ENCODE data around the gene RAVER1.

Gene RAVER1

DNA sequence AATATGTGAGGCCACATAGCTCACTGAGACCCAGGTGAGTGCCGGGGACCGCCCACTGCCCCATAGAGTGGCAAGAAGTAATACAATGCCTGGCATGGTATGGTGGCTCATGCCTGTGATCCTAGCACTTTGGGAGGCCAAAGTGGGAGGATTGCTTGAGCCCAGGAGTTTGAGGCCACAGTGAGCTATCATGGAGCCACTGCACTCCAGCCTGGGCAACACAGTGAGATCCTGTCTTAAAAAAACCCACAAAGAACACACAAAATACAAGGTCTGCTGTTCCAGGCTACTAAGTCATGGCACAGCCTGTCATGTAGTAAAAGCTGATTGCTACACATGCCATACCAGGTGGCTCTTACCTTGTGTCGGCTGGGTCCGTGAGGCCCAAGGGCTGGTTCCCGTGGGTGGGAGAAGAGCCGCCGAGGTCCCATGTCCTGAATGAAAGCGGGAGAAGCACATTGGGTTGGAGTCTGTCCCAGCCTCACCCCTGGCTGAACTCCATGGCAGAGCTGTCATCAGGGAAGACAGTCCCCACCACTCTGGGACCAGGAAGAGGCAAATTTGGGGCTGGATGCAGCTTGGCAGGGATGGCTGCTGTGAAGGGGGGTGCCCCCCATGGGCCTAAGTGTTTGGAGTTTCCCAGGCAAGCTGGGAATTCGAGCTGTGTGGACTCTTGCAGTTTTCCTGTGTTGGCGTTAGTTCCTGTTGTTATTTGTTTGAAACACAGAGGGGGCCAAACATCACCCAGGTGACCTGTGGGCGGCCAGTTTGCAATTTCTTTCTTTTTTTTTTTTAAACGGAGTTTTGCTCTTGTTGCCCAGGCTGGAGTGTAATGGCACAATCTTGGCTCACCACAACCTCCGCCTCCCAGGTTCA lies 14.3 kb downstream of the RAVER1 start:
- DNase-seq (ENCODE audit: low read depth in 2 of 2, low spot score in 1 of 2), result no peak

DNA sequence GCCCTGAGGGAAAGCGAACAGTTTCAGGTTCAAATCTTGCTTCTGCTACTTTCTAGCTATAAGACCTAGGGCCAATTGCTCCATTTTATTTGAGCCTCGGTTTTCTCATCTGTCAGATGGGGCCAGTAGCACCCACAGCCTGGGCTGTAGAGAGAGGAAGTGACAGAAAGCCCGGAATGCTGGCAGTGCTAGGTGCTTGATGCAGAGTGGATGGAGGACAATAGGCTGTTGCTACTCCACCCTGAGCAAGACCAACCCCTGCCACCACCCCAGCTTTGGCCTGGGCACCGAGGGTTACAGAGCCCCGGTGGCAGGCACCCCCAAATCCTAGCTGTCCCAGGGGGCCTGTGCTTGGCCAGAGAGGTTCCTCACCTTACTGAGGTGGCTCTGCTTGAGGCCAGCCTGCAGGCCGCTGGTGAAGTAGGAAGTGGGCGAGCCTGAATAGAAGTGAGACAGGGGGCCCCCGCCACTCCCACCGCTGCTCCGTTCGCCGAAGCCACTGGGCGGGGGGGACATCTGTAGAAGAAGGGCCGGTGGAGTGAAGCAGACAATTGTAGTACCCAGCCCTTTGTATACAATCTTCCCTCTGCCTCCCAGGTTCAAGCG lies 15.4 kb downstream of the RAVER1 start:
- no peak for DNase-seq (ENCODE audit: low read depth in 2 of 2, low spot score in 1 of 2)

DNA sequence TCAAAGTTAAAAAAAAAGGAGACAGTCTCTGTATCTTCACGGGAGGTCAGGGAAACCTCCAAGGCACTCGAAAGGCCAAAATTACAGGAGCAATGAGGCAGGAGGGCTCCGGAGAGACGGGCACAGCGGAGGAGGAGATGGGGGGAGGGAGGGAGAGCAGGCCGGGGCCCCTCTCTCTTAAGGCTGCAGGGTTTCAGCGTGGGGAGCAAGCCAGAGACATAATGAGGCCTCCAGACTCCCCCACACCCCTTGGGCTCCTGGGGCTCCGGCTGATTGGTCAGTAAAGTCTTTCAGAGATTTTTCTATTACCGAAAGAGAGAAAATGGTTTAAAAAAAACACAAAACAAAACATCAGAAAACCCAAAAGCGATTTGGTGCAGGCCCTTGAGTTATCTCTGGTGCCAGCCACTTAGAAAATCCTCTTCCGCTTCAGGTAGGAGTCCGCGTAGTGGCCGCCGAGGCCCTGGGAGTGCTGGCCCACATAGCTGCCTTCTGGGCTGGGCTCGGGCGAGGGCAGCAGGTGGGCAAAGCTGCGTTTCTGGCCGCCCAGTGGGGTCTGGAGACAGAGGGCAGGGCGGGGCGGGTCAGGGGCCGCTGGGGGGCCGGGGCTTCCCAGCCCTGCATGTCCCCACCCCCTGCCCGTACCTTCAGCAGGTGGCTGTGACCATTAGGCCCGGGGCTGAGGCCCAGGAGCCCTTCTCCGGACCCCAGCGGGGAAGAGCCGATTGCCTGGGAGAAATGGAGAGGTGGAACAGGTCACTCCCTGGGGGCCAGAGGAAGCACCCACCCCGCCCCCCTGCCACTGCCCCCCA lies 16.1 kb downstream of the RAVER1 start:
- no peak for DNase-seq (ENCODE audit: low read depth in 2 of 2, low spot score in 1 of 2)

DNA sequence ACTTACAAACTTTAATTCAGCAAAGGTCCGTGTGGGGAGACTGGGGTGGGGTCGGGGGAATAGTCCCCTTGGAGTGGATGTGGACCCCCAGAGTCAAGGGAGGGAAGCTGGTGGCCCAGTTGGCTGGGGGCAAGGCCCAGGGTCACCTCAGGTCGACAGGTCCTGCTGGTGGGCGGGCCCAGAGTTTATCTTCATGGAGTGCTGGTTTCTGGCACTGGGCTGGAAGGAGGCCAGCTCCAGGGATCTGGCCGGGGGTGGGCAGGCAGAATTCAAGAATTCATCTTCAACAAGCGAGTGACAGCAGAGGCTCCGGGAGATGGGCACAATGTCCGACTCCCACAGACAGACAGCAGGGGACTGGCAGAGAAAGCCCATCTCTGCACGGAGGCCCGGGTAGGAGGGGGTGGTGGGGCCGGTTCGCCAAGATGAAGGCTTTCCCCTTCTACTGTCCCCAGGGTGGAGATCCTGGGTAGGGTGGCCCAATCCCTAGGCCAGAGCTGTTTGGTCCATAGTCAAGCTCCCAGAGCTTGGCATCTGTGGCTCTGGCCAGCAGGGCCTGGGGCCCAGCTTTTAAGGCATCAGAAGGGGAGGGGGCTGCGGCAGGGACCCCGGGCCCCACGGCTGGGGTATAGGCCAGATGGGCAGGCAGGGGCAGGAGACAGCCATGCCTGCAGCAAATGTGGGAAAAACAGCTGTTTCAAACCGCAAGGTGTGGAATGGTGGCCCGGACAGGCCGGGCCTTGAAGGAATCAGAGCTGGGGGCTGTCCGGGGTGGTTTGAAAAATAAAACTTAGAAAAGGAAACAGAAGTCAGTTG lies 16.9 kb downstream of the RAVER1 start:
- DNase-seq (ENCODE audit: low read depth in 2 of 2, low spot score in 1 of 2), result no peak

DNA sequence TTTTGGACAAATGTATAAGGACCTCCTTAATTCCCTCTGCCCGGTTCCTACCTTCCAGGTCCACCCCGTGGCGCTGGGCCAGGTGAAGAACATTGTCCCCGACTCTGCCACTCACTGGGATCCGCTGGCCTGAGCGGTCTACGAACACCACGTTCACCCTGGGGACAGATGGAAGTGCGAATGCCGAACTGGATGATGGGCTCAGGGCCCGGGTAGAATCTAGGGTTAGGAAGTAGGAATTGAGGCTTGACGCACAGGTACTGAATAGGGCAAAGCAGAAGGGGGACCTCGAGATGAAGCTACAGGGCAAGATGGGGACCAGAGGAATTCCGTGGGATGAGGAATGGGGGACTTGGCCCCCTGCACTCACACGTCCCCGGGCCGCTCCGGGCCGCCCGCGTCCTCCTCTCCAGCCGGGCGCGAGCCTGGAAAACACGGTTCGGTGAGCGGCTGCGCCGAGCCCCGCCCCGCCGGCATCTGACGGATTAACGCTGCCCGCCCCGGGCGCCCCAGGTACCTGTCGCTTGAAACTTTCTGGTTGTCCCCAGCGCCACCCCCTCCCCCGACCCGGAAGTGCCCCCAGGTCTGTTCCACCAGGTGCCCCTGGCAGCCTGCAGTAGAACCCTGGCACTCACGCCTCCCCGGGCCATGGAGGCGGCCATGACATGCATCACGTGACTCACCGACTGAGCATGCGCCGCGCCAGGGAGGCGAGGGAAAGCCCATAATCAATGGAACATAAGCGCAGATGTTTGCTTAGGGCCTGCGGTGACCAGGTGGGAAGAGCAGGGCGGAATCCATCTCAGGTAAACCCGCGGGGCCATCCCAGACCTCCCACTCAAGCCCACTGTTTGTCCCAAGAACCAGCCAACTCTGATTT lies 17.8 kb downstream of the RAVER1 start, which contains the start of gene FDX2:
TSS of gene FDX2 (minus strand) at position 681 of the 880 bp plus-strand sequence. CDS start at position 662, 19 bp downstream.
- peak; percentile 82 to 88 for DNase-seq (ENCODE audit: low read depth in 2 of 2, low spot score in 1 of 2)

DNA sequence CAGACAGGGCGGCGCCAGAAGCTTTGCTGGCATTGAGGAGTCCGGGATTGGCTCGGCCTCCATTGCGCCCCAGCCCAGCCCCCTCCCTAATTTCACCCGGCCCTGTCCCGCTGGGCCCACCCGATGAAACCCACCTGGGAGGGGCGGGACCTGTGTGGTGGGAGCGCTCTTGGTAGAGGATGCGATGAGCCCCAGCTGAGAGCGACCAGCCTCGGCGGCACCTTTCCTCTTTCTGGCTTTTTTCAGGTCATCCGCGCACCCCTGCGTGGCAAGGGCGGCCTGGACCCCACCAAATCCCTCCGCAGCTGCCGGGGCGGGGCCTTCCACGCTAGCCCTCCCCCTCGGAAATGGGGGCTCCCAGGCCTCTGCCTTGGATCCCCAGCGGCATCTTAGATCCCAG lies 23.9 kb downstream of the RAVER1 start, which contains the start of gene ZGLP1:
TSS of gene ZGLP1 (minus strand) at position 393 of the 400 bp plus-strand sequence.
- DNase-seq (ENCODE audit: low read depth in 2 of 2, low spot score in 1 of 2), result no peak

DNA sequence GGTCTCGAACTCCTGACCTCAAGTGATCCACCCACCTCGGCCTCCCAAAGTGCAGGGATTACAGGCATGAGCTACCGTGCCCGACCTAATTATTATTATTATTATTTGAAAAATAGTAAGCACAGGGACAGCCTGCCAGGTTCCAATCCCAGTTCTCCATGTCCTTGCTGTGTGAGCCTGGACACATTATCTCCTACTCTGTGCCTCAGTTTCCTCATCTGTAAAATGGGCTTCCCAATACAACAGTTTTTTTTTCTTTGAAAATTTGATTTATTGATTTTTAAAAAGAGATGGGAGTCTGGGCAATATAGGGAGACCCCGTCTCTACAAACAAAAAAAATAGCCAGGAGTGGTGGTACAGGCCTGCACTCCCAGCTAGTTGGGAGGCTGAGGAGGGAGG lies 27.0 kb downstream of the RAVER1 start:
- DNase-seq (ENCODE audit: low read depth in 2 of 2, low spot score in 1 of 2), result no peak

DNA sequence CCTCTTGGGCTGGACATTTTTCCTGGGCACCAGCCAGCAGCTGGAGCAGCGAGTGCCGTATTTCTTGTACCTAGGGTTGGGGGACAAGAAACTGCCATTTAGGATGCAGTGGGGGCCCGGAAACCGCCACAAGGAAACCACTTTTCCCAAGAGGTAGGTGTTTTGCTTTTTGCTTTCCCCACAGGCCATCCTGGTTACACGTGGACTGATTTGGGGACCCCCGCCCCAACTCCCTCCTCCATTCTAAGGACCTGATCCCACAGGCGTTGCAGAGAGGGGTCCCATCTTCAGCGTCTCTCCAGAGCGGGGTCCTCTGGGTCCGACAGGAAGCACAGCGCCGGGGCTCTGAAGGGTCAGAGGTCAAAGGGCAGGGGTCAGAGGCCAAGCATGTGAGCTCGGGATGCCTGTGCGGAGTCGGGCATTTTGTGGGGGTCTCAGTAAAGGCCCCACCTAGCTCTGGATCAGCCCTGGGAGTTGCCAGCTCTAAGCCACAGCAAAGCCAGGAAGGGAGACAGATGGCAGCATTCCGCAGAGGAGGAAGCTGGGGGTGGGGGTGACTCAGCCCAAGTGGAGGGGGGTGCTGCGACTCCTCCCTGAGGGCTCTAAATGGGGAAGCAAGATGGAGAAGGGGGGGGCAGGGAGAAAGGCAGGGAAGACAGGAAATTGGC lies 28.1 kb downstream of the RAVER1 start:
- no peak for DNase-seq (ENCODE audit: low read depth in 2 of 2, low spot score in 1 of 2)

DNA sequence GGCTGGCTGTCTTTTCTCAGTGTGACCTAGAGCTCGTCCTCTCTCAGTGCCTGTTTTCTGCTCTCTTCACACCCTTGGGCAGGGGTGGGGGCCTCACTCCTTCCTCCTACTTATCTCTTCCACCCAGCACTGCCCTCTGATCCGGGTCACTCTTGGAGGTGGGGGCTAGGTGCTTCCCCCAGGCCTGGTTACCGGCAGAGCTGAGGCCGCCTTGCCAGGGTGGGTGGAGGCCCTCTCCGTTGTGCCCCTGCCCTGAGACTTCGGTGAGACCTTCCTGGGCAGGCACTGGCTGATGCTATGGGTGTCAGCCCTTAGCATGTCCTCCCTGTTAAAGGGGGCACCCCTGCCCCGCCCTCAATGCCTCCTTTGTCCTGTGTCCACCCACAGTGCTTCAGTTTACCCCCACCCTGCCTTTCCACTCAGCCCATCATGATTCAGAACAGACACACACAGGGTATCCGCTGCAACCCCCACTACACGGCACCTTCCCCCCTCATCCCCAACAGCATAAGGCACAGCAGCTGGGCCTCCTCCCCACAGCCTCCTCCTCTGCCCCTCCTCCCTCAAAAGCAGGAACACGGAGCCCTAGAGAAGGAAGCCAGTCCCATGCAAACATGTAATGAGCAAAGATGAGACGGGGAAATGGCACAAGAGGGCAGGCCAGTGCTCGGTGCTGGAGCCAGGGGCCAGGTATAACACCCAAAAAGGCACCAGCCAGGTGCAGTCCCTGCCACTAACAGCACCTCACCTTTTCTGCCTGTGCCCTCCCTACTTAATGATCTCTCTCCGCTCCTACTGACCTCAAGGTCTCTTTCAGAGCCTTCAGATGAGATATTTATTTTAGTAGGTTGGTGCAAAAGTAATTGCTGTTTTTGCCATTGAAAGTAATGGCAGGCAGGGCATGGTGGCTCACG lies 33.5 kb downstream of the RAVER1 start:
- DNase-seq (ENCODE audit: low read depth in 2 of 2, low spot score in 1 of 2), result no peak

DNA sequence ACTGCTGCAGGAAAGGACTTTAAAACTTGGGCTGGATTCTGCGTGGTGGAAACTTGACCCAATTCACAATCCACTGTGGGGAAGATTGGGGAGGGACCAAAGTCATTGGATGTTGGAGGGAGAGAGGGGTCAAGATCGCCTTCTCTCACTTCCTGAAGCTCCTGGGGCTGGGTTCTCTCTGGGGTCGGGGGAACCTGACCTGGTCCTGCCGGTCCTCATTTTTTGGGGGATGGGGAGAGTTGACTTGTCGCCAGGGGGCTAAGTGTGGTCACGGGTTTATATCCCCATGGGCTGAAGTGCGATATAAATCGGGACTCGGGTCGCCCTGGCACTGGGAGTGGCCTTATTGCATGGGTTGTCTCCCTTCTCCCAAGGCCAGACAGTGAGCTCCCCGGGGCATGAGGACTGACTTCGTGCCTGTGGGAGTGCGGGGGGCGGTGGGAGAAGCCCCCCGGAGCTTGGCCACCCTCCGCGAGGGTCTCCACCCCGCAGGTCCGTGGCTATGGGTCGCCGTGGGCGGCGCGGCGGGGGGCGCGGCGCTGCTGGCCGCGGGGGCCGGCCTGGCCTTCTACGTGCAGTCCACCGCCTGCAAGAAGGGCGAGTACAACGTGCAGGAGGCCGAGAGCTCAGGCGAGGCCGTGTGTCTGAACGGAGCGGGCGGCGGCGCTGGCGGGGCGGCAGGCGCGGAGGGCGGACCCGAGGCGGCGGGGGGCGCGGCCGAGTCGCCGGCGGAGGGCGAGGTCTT lies 37.3 kb downstream of the RAVER1 start:
- DNase-seq (ENCODE audit: low read depth in 2 of 2, low spot score in 1 of 2), result no peak

DNA sequence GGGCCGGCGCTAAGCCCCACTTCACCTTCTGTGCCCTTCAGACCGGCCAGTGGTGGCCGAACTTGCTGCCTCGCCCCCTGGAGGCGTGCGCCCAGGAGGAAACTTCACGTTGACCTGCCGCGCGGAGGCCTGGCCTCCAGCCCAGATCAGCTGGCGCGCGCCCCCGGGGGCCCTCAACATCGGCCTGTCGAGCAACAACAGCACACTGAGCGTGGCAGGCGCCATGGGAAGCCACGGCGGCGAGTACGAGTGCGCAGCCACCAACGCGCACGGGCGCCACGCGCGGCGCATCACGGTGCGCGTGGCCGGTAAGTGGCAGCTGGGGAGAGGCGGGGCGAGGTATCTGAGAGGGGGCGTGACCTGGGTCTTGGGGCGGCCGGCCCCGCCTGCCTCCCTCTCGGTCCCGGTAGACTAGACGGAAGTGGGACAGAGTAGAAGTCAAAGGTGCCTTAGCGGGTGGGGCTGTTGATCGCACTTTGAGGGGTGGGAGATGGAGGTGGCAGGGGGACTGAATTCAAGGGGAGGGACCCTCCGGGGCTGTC lies 38.0 kb downstream of the RAVER1 start:
- no peak for DNase-seq (ENCODE audit: low read depth in 2 of 2, low spot score in 1 of 2)

DNA sequence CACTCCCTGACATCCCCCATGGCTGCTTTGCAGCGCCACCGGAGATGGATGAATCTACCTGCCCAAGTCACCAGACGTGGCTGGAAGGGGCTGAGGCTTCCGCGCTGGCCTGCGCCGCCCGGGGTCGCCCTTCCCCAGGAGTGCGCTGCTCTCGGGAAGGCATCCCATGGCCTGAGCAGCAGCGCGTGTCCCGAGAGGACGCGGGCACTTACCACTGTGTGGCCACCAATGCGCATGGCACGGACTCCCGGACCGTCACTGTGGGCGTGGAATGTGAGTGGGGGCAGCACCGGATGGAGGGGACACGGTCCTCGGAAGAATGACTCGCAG lies 39.0 kb downstream of the RAVER1 start:
- DNase-seq (ENCODE audit: low read depth in 2 of 2, low spot score in 1 of 2), result no peak

DNA sequence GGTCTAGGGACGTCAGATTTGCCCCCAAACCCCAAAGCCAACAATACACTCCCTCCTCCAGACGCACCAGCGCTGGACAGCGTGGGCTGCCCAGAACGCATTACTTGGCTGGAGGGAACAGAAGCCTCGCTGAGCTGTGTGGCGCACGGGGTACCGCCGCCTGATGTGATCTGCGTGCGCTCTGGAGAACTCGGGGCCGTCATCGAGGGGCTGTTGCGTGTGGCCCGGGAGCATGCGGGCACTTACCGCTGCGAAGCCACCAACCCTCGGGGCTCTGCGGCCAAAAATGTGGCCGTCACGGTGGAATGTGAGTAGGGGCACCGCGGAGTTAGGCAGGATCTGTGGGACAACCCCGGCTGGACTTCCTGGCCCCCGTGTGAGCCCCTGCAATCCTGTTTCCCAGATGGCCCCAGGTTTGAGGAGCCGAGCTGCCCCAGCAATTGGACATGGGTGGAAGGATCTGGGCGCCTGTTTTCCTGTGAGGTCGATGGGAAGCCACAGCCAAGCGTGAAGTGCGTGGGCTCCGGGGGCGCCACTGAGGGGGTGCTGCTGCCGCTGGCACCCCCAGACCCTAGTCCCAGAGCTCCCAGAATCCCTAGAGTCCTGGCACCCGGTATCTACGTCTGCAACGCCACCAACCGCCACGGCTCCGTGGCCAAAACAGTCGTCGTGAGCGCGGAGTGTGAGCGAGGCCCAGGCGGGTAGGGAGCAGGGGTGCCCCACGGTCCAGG lies 39.5 kb downstream of the RAVER1 start:
- no peak for DNase-seq (ENCODE audit: low read depth in 2 of 2, low spot score in 1 of 2)

DNA sequence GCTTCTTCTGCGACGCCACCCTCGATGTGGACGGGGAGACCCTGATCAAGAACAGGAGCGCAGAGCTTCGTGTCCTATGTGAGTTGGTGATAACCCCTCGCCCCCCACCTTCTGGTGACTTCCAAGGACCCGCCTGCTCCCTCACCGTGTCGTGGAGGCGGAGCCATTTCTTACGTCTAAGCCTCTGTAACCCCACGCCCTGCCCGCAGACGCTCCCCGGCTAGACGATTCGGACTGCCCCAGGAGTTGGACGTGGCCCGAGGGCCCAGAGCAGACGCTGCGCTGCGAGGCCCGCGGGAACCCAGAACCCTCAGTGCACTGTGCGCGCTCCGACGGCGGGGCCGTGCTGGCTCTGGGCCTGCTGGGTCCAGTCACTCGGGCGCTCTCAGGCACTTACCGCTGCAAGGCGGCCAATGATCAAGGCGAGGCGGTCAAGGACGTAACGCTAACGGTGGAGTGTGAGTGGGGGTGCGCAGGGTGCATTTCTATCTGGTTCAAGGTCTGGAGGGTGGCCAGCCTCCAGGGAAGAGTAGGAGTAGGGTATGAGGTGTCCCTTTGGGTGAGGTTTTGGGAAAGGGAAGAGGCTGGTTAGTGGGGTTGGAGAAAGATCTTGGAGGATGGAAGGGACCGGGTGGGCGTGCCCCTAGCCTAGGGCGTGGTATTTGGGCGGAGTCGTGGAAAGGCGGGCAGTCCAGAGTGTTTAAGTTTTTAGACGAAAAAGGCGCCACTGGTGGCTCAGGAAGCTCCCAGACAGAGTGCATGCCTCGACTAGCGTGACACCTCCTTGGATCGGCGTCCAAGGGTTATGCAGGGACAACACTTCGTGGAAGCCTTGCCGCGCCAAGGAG lies 40.3 kb downstream of the RAVER1 start:
- DNase-seq (ENCODE audit: low read depth in 2 of 2, low spot score in 1 of 2), result no peak

DNA sequence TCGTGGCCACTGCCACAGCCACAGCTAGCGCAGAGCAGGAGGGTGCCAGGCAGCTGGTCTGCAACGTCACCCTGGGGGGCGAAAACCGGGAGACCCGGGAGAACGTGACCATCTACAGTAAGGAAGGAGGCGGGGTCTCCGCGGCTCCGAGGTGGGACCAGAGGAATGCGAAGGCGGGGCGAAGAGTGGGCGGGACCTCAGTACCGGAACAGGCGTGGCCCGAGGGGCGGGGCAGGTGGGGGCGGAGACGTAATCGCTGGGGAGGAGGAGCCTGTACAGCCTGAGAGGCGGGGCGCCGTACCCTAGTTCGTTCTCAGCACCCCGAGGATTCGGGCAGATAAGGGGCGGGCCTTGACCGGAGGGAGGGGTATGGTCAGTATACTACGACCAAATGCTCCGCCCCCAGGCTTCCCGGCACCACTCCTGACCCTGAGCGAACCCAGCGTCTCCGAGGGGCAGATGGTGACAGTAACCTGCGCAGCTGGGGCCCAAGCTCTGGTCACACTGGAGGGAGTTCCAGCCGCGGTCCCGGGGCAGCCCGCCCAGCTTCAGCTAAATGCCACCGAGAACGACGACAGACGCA lies 41.0 kb downstream of the RAVER1 start:
- no peak for DNase-seq (ENCODE audit: low read depth in 2 of 2, low spot score in 1 of 2)
